G401.6 (cell line): Measurements from ENCODE around the gene ASAP3.

ENCODE experiments used
- FAIRE-seq: peaks from 2 replicates; lab custom pipeline; 2012; peaks lifted over from hg19 to GRCh38; lab: Jason Lieb, UNC

The ASAP3 gene

GRCh38 chr1:23422241-23422877 lies 61.6 kb downstream of the ASAP3 start:
- no peak for FAIRE-seq

GRCh38 chr1:23421753-23422240 lies 62.2 kb downstream of the ASAP3 start:
- no peak for FAIRE-seq

- no peak for FAIRE-seq
Measured at GRCh38 chr1:23421343-23421742, 62.6 kb downstream of the ASAP3 start.

- FAIRE-seq = no peak
Measured at GRCh38 chr1:23420778-23421177, 63.2 kb downstream of the ASAP3 start.

GRCh38 chr1:23419180-23419579 lies 64.8 kb downstream of the ASAP3 start:
- no peak for FAIRE-seq

GRCh38 chr1:23417570-23417969 lies 66.4 kb downstream of the ASAP3 start:
- FAIRE-seq = no peak

GRCh38 chr1:23416964-23417363 lies 67.0 kb downstream of the ASAP3 start:
- no peak for FAIRE-seq

GRCh38 chr1:23408797-23409290 lies 75.1 kb downstream of the ASAP3 start:
- FAIRE-seq = no peak

GRCh38 chr1:23407016-23407630 lies 76.9 kb downstream of the ASAP3 start:
- no peak for FAIRE-seq

GRCh38 chr1:23405946-23406345 lies 78.0 kb downstream of the ASAP3 start:
- no peak for FAIRE-seq

- FAIRE-seq = no peak
Measured at GRCh38 chr1:23403735-23404486, 80.1 kb downstream of the ASAP3 start.

GRCh38 chr1:23403355-23403734 lies 80.6 kb downstream of the ASAP3 start:
- FAIRE-seq = no peak

- no peak for FAIRE-seq
Measured at GRCh38 chr1:23403038-23403336, 81.0 kb downstream of the ASAP3 start.

- no peak for FAIRE-seq
Measured at GRCh38 chr1:23402286-23403037, 81.5 kb downstream of the ASAP3 start.

GRCh38 chr1:23401313-23401712 lies 82.7 kb downstream of the ASAP3 start:
- no peak for FAIRE-seq

GRCh38 chr1:23400324-23401114 lies 83.5 kb downstream of the ASAP3 start:
- FAIRE-seq = no peak

GRCh38 chr1:23399229-23399628 lies 84.8 kb downstream of the ASAP3 start:
- no peak for FAIRE-seq

- no peak for FAIRE-seq
Measured at GRCh38 chr1:23397908-23398307, 86.1 kb downstream of the ASAP3 start.

- no peak for FAIRE-seq
Measured at GRCh38 chr1:23396380-23396779, 87.6 kb downstream of the ASAP3 start.

- no peak for FAIRE-seq
Measured at GRCh38 chr1:23395849-23396248, 88.1 kb downstream of the ASAP3 start.

GRCh38 chr1:23395154-23395724 lies 88.7 kb downstream of the ASAP3 start:
- no peak for FAIRE-seq

- FAIRE-seq = no peak
Measured at GRCh38 chr1:23394684-23395083, 89.3 kb downstream of the ASAP3 start.
